GM12872 (cell line): Measurements from ENCODE around the gene DSTN.

Source experiments
- CTCF ChIP-seq: IDR thresholded peaks from 3 replicates; pipeline ENCODE4 v1.5.1; 2011; ENCODE audit warnings: low read depth, mild to moderate bottlenecking, low read length, moderate library complexity; ENCODE audit not compliant: insufficient read depth

The DSTN gene

GRCh38 chr20:17529586-17529985 lies 40.3 kb upstream of the DSTN start:
- TF ChIP-seq CTCF = no peak

- TF ChIP-seq CTCF = no peak
Measured at GRCh38 chr20:17530153-17530552, 39.7 kb upstream of the DSTN start.

GRCh38 chr20:17530716-17531664 lies 38.9 kb upstream of the DSTN start, which contains the start of gene BFSP1:
Gene BFSP1 (minus strand): TSS chr20:17531379. CDS start chr20:17531329, 50 bp downstream.
- no peak for TF ChIP-seq CTCF

- no peak for TF ChIP-seq CTCF
Measured at GRCh38 chr20:17531665-17532025, 38.2 kb upstream of the DSTN start.

- no peak for TF ChIP-seq CTCF
Measured at GRCh38 chr20:17533396-17533795, 36.5 kb upstream of the DSTN start.

- no peak for TF ChIP-seq CTCF
Measured at GRCh38 chr20:17534077-17534476, 35.8 kb upstream of the DSTN start.

- TF ChIP-seq CTCF = peak; percentile 87
Measured at GRCh38 chr20:17536944-17537444, 32.9 kb upstream of the DSTN start.
